ENCODE measurements around the gene SIGLECL1. TPM values are rescaled to one million over a fixed set of nuclear protein-coding genes. Genes with fewer than 3 reads are reported as not detected.

SIGLECL1 gene
- total and polyA plus RNA-seq, 2 donors from 2014 or later, result not detected

DNA sequence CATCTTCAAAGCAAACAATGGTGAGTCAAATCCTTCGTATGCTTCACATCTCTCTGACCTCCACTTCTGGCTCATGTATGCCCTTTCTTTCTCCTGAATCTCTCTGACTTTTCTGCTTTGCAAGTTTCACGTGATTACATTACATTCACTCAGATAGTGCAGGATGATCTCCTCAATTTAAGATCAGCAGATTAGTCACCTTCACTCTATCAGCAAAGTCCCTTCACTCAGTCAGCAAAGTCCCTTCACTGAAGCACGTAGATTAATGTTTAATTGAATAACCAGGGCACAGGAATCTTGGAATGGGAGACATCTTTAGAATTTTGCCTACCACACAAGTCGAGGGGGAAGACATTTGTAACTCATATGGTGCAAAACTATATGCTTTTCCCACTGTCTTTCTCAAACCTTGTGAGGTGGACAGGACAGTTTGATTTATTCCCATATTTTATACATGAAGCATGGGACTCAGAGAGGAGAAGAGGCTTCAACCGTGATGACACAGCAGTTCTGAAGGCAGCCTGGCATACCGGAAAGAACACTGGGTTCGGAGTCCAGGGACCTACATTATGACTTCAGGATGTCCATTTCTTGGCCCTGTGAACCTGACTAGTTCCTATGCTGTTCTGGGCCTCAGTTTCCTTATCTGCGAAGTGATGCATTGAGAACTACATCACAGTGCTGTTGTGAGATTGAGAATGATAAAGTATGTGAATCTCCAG is 23.3 kb downstream of the SIGLECL1 start:
- H3K4me1 ChIP-seq (ENCODE audit: control insufficient read depth in 2 of 3, insufficient read depth in 2 of 3, low read depth in 1 of 3, low read length in 3 of 3), result peaks cover 0 to 2% (median 0%) of the 10 kb centered on the region in 3 donors
- TF ChIP-seq, protein P1, sequence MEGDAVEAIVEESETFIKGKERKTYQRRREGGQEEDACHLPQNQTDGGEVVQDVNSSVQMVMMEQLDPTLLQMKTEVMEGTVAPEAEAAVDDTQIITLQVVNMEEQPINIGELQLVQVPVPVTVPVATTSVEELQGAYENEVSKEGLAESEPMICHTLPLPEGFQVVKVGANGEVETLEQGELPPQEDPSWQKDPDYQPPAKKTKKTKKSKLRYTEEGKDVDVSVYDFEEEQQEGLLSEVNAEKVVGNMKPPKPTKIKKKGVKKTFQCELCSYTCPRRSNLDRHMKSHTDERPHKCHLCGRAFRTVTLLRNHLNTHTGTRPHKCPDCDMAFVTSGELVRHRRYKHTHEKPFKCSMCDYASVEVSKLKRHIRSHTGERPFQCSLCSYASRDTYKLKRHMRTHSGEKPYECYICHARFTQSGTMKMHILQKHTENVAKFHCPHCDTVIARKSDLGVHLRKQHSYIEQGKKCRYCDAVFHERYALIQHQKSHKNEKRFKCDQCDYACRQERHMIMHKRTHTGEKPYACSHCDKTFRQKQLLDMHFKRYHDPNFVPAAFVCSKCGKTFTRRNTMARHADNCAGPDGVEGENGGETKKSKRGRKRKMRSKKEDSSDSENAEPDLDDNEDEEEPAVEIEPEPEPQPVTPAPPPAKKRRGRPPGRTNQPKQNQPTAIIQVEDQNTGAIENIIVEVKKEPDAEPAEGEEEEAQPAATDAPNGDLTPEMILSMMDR (IDR thresholded peaks at IDR 0.05; ENCODE audit: borderline replicate concordance, extremely low read depth, insufficient read depth), result no peak
- H3K9ac ChIP-seq (ENCODE audit: low read length in 3 of 3), result no peak overlapping the region
- H3K27ac ChIP-seq (ENCODE audit: low read depth in 2 of 2, low read length in 2 of 2), result peak overlapping the region in 1 of 2 donors; percentile 57
- no peak overlapping the region for H3K4me3 ChIP-seq (ENCODE audit: low read length in 3 of 3)
- H3K36me3 ChIP-seq (ENCODE audit: control insufficient read depth in 2 of 3, insufficient read depth in 3 of 3, low read length in 3 of 3), result no peaks in the 10 kb centered on the region
- intact Hi-C loops (cut with DNase I), result no loop called here
- DNase-seq (no peak), FAIRE-seq (no peak)
- no peaks in the 10 kb centered on the region for H3K9me3 ChIP-seq (ENCODE audit: control insufficient read depth in 2 of 3, insufficient read depth in 1 of 3, low read length in 3 of 3)
- no peaks in the 10 kb centered on the region for H3K27me3 ChIP-seq (ENCODE audit: control insufficient read depth, insufficient read depth, low read length)

DNA sequence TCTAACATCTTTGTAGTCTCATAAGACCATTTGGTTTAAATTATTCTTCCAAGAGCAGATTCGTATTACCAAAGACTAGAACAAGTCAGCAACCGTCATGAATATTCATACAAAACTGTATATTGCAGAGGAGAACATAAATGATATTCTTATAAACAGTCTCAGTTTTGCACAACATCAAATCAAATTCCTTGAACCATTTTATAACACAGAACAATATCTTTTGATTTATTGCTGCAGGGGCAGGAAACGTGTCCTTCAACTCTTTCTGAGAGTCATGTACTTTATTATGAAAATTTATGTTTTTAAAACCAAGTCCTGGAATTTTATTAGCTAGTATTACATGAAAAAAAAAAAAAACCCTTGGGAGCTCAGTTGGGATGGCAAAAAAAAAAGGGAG is 26.2 kb downstream of the SIGLECL1 start:
- Histone ChIP-seq H3K27me3 (ENCODE audit: control insufficient read depth, insufficient read depth, low read length) (no peaks in the 10 kb centered on the region), H3K9me3 (ENCODE audit: control insufficient read depth in 2 of 3, insufficient read depth in 1 of 3, low read length in 3 of 3) (no peaks in the 10 kb centered on the region), H3K36me3 (ENCODE audit: control insufficient read depth in 2 of 3, insufficient read depth in 3 of 3, low read length in 3 of 3) (no peaks in the 10 kb centered on the region), H3K27ac (ENCODE audit: low read depth in 2 of 2, low read length in 2 of 2) (no peak overlapping the region), H3K4me1 (ENCODE audit: control insufficient read depth in 2 of 3, insufficient read depth in 2 of 3, low read depth in 1 of 3, low read length in 3 of 3) (peaks cover 0 to 2% (median 0%) of the 10 kb centered on the region in 3 donors), H3K4me3 (ENCODE audit: low read length in 3 of 3) (no peak overlapping the region), H3K9ac (ENCODE audit: low read length in 3 of 3) (no peak overlapping the region)
- FAIRE-seq (no peak), DNase-seq (no peak)
- TF ChIP-seq, protein P1 (IDR thresholded peaks at IDR 0.05; ENCODE audit: borderline replicate concordance, extremely low read depth, insufficient read depth), result no peak
- intact Hi-C loops (cut with DNase I), result no loop called here

DNA sequence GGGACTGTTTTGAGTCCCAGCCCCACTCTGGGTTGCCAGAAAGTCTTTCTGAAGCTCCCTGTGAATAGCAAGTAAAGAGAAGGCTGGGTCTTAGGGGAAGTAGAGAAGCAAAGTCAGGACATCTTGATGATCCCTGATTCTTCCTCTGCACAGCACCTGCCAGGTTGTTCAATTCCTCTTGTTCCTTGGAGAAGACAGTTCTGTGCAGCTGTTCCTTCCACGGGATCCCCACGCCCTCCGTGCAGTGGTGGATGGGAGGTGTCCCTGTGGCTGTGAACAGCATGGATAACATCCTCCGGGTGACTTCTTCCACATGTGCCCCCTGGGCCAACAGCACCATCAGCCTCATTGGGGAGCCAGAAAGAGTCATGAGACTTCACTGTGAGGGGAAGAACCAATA is 31.5 kb downstream of the SIGLECL1 start:
- Histone ChIP-seq H3K27me3 (ENCODE audit: control insufficient read depth, insufficient read depth, low read length) (no peaks in the 10 kb centered on the region), H3K4me3 (ENCODE audit: low read length in 3 of 3) (no peak overlapping the region), H3K9ac (ENCODE audit: low read length in 3 of 3) (no peak overlapping the region), H3K36me3 (ENCODE audit: control insufficient read depth in 2 of 3, insufficient read depth in 3 of 3, low read length in 3 of 3) (no peaks in the 10 kb centered on the region), H3K4me1 (ENCODE audit: control insufficient read depth in 2 of 3, insufficient read depth in 2 of 3, low read depth in 1 of 3, low read length in 3 of 3) (no peaks in the 10 kb centered on the region), H3K27ac (ENCODE audit: low read depth in 2 of 2, low read length in 2 of 2) (no peak overlapping the region), H3K9me3 (ENCODE audit: control insufficient read depth in 2 of 3, insufficient read depth in 1 of 3, low read length in 3 of 3) (no peaks in the 10 kb centered on the region)
- intact Hi-C loops (cut with DNase I), result no loop called here
- DNase-seq, result no peak
- TF ChIP-seq, protein P1 (IDR thresholded peaks at IDR 0.05; ENCODE audit: borderline replicate concordance, extremely low read depth, insufficient read depth), result no peak
- FAIRE-seq, result no peak
